Vagina (tissue), 2 donors: ENCODE data around the gene CLASRP. TPM values are rescaled to one million over a fixed set of nuclear protein-coding genes. Genes with fewer than 3 reads are reported as not detected.

Source experiments
- DNase-seq, 2 donors: peaks; one replicate each; pipeline ENCODE4 v3.0.0-alpha.2; 2017; ENCODE audit errors: extremely low spot score in 2 of 2
- H3K27ac ChIP-seq: fragments of 200-600 bp; sonication (generic); one replicate; pipeline ENCODE4 v1.5.1; 2019
- H3K27me3 ChIP-seq: fragments of 200-600 bp; sonication (generic); one replicate; pipeline ENCODE4 v1.5.1; 2019
- H3K36me3 ChIP-seq, 2 donors: fragments of 200-600 bp; sonication (generic); one replicate each; pipeline ENCODE4 v1.5.1; 2017 to 2019
- H3K4me1 ChIP-seq: fragments of 200-600 bp; sonication (generic); one replicate; pipeline ENCODE4 v1.5.1; 2019
- H3K4me3 ChIP-seq, 2 donors: fragments of 200-600 bp; sonication (generic); 1 replicate in 1 of 2; 2 replicates in 1 of 2; pipeline ENCODE4 v1.5.1; 2016 to 2019
- H3K9me3 ChIP-seq: fragments of 200-600 bp; sonication (generic); one replicate; pipeline ENCODE4 v1.5.1; 2019
- POLR2A ChIP-seq, 2 donors: fragments of 450-650 bp; IDR thresholded peaks; one replicate each; pipeline ENCODE4 v1.6.1; 2017; ENCODE audit warnings: antibody characterized with exemption in 2 of 2, mild to moderate bottlenecking in 2 of 2, moderate library complexity in 2 of 2
- POLR2AphosphoS5 ChIP-seq, 2 donors: sonication (generic); formaldehyde crosslinking; IDR thresholded peaks; one replicate each; pipeline ENCODE4 v1.9.0; 2017; ENCODE audit warnings: antibody characterized with exemption in 2 of 2, mild to moderate bottlenecking in 2 of 2, low read depth in 1 of 2; ENCODE audit not compliant: insufficient read depth in 1 of 2
- intact Hi-C: fragments of 100-400 bp; cut with DNase I; formaldehyde crosslinking; loops from one replicate; pipeline ENCODE4 v1.15.1; 2023
- total RNA-seq: library from RNA; depleted of rRNA; stranded (reverse); fragments of >200 nt; gene quantifications from one replicate; pipeline ENCODE4 v1.2.3, GENCODE V29; 2016
- TF ChIP-seq, protein P1 (sequence below), 3 experiments: fragments of 450-650 bp in 2 of 3; fragments of 200-600 bp in 1 of 3; sonication (generic) in 1 of 3; IDR thresholded peaks; one replicate each; pipeline ENCODE4 v1.5.1; 2017 to 2019; ENCODE audit warnings: antibody characterized with exemption in 3 of 3, mild to moderate bottlenecking in 2 of 3, moderate library complexity in 2 of 3

The CLASRP gene
- total RNA-seq, 1 donor from 2014 or later, result 93.5 TPM

DNA sequence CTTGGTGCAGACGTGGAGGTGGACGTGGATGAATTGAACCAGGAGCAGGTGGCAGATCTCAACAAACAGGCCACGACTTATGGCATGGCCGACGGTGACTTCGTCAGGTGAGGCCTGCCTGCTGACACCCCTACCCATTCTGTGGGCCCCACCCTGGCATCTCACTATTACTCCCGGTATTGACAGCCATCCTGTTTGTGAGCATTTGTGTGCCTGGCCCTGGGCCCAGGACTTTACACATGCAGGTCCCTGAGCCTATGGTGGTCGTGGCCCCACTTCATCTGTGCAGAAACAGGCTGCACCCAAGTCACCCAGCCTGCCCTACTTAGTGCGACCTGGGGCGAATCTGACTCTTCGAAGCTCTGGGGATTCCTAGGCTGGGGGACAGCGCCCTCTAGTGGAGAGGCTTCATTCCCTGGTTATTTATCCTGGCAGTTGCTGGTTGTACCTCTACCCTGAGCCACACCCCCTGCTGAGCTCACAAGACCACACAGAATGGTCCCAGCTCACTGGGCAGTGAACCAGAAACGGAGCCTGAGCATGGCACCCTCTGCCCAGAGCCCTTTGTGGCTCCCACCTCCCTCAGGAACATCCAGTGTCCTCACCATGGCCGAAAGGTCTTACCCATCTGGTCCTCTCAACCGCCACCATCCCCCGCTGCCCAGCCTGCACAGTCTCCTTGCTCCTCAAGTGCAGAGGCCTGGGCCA lies 20.6 kb downstream of the CLASRP start:
- H3K4me1 ChIP-seq, result no peaks in the 10 kb centered on the region
- H3K4me3 ChIP-seq, result no peak overlapping the region
- TF ChIP-seq POLR2AphosphoS5 (IDR thresholded peaks at IDR 0.05; ENCODE audit: insufficient read depth in 1 of 2, low read depth in 1 of 2), result peak in 1 of 2 donors; percentile 19
- no peak for TF ChIP-seq POLR2A (IDR thresholded peaks at IDR 0.05)
- TF ChIP-seq, protein P1, sequence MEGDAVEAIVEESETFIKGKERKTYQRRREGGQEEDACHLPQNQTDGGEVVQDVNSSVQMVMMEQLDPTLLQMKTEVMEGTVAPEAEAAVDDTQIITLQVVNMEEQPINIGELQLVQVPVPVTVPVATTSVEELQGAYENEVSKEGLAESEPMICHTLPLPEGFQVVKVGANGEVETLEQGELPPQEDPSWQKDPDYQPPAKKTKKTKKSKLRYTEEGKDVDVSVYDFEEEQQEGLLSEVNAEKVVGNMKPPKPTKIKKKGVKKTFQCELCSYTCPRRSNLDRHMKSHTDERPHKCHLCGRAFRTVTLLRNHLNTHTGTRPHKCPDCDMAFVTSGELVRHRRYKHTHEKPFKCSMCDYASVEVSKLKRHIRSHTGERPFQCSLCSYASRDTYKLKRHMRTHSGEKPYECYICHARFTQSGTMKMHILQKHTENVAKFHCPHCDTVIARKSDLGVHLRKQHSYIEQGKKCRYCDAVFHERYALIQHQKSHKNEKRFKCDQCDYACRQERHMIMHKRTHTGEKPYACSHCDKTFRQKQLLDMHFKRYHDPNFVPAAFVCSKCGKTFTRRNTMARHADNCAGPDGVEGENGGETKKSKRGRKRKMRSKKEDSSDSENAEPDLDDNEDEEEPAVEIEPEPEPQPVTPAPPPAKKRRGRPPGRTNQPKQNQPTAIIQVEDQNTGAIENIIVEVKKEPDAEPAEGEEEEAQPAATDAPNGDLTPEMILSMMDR (IDR thresholded peaks at IDR 0.05), result peak; percentile 55 to 70 (median 64)
- H3K27ac ChIP-seq, result no peak overlapping the region
- DNase-seq, result no peak
- no peaks in the 10 kb centered on the region for H3K27me3 ChIP-seq
- no peaks in the 10 kb centered on the region for H3K9me3 ChIP-seq
- peaks cover 10 to 97% of the 10 kb centered on the region in 2 donors for H3K36me3 ChIP-seq
- intact Hi-C loops, result no loop called here

DNA sequence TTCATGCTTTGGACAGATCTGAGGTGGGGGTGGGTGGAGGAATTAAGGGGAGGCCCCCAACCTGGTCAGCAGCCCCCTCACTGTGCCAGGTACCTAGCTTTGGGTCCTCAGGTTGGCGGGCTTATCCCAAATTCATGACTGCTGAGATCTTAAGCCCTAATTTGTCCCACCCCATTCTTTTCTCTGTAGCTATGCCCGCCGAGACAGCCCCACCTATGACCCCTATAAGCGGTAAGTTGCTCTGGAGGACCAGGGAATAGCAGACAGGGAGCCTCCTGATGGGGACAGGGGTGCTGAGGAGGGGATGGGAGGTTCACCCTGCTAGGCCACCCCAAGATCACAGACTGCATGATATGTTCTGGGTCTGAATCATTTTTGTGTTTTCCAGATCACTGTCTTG lies 23.1 kb downstream of the CLASRP start:
- no peak overlapping the region for H3K4me3 ChIP-seq
- H3K36me3 ChIP-seq, result peaks cover 10 to 91% of the 10 kb centered on the region in 2 donors
- intact Hi-C loops, result no loop called here
- H3K27me3 ChIP-seq, result no peaks in the 10 kb centered on the region
- no peaks in the 10 kb centered on the region for H3K9me3 ChIP-seq
- no peak overlapping the region for H3K27ac ChIP-seq
- no peaks in the 10 kb centered on the region for H3K4me1 ChIP-seq
- TF ChIP-seq POLR2AphosphoS5 (IDR thresholded peaks at IDR 0.05; ENCODE audit: insufficient read depth in 1 of 2, low read depth in 1 of 2) (no peak), POLR2A (IDR thresholded peaks at IDR 0.05) (no peak)
- TF ChIP-seq, protein P1 (IDR thresholded peaks at IDR 0.05), result no peak
- DNase-seq, result no peak

GRCh38 chr19:45063851-45064801 lies 25.3 kb downstream of the CLASRP start:
- no peaks in the 10 kb centered on the region for H3K4me1 ChIP-seq
- TF ChIP-seq POLR2AphosphoS5 (IDR thresholded peaks at IDR 0.05; ENCODE audit: insufficient read depth in 1 of 2, low read depth in 1 of 2) (no peak), POLR2A (IDR thresholded peaks at IDR 0.05) (no peak)
- TF ChIP-seq, protein P1 (IDR thresholded peaks at IDR 0.05), result no peak
- peaks cover 4 to 90% of the 10 kb centered on the region in 2 donors for H3K36me3 ChIP-seq
- intact Hi-C loops, result no loop called here
- no peak for DNase-seq
- H3K27ac ChIP-seq, result no peak overlapping the region
- H3K27me3 ChIP-seq, result no peaks in the 10 kb centered on the region
- no peak overlapping the region for H3K4me3 ChIP-seq
- H3K9me3 ChIP-seq, result no peaks in the 10 kb centered on the region

DNA sequence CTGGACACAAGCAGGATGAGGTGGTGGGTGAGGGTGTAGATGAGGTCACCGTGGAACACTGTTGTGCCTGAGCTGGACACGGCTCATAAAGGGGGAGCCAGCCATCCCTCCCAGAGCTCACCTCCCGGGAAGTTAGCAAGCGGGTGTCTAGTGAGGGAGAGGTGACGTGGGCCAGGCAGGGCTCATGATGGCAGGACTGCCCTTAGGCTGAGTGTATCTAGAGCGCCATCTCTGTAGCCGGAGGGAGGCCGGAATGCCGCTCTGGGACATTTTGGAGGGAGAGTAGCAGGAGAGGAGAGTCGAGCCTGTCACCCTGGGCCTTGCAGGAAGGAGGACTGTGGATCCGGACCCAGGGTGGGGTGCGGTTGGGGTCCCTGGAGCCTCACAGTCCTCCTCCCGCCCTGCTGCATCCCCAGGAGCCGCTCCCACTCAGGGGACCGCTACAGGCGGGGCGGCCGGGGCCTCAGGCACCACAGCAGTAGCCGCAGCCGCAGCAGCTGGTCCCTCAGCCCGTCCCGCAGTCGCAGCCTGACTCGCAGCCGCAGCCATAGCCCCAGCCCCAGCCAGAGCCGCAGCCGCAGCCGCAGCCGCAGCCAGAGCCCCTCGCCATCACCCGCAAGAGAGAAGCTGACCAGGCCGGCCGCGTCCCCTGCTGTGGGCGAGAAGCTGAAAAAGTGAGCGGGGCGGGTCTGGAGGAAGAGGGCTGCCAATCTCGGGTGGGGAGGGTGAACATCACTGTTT lies 28.2 kb downstream of the CLASRP start:
- Histone ChIP-seq H3K27ac (no peak overlapping the region), H3K4me3 (no peak overlapping the region), H3K27me3 (no peaks in the 10 kb centered on the region), H3K4me1 (peaks cover 17% of the 10 kb centered on the region), H3K36me3 (peaks cover 7 to 90% of the 10 kb centered on the region in 2 donors), H3K9me3 (no peaks in the 10 kb centered on the region)
- DNase-seq, result no peak
- intact Hi-C loops, result no loop called here
- TF ChIP-seq POLR2A (IDR thresholded peaks at IDR 0.05) (no peak), POLR2AphosphoS5 (IDR thresholded peaks at IDR 0.05; ENCODE audit: insufficient read depth in 1 of 2, low read depth in 1 of 2) (no peak)
- TF ChIP-seq, protein P1 (IDR thresholded peaks at IDR 0.05), result no peak
